Stimulated activated CD8-positive, alpha-beta memory T cell treated with anti-CD3 and anti-CD28 coated beads, Interleukin-12 subunit alpha, Interleukin-12 subunit beta, amount 100 ng/mL, for 1 hour (primary cell): ENCODE results near the gene PRPF31.

Source experiments
- DNase-seq: peaks from one replicate; pipeline ENCODE4 v3.0.0-alpha.2; 2020; ENCODE audit warnings: low read depth

The PRPF31 gene

DNA sequence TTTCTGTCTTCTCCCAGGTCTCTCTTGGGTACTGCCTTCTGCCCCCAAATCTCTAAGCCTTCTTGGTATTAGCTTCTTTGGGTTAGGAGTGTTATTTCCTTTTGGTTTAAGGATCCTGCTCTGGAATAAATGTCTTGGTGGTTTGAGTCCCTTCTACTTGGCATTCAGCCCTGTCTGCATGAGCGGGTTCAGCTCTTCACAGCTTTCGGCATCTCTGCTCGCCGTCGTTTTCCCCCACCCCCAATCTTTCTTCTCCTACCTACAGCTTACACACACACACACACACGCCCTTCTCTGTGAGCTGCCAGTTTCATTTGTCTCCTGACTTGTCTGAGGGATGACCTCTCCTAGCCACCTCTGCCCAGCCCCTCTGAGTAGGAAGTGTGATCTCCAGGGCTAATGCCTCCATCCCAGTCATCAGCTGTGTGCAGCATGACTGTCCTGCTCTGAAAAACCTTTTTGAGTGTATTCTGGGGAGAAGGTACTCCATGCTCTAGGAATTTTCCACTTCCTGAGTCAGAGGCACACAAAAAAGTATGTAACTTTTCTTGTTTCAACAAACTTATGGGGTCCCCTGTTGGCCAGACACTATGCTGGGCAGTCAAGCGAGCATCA lies 26.7 kb downstream of the PRPF31 start:
- DNase-seq, result no peak

DNA sequence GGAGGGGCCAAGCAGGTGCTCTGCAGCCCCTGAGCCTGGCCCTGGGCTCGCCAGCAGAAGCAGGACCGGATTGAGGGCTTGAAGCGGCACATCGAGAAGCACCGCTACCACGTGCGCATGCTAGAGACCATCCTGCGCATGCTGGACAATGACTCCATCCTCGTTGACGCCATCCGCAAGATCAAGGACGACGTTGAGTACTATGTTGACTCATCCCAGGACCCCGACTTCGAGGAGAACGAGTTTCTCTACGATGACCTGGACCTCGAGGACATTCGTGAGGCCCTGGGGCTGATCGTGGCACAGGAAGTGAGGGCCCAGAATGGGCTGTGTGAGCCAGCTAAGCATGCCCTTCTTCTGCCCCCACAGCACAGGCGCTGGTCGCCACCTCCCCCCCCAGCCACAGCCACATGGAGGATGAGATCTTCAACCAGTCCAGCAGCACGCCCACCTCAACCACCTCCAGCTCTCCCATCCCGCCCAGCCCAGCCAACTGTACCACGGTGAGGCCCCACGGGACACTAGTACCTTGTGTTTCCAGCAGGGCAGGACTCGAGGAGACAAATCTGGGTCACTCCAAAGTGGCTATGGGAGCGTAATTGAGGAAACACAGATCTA lies 30.1 kb downstream of the PRPF31 start:
- DNase-seq, result no peak

DNA sequence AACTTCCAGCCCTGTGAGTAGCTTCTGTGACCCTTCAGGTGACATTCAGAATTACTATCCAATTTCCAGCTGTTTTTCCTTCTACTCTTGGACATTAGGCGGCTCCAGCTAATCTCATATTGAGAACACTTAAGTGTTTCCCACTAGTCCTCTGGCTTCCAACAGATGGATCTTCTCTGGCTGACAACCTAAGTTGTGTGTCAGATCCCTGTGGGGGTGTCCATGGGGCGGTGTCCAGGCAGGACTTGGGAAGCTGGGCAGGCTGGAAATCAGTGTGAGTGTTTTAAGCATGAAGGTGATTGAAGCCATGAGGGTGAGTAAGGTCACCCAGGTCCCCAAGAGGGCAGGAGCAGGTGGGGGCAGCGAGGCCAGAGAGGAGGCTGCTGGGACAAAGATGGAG lies 32.1 kb downstream of the PRPF31 start:
- no peak for DNase-seq

DNA sequence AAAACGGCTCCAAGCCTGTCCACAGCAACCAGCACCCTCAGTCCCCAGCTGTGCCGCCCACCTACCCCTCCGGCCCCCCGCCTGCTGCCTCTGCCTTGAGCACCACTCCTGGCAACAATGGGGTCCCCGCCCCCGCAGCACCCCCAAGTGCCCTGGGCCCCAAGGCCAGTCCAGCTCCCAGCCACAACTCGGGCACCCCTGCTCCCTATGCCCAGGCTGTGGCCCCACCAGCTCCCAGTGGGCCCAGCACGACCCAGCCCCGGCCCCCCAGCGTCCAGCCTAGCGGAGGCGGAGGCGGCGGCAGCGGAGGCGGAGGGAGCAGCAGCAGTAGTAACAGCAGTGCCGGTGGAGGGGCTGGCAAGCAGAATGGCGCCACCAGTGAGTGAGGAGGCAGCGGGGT lies 32.6 kb downstream of the PRPF31 start:
- no peak for DNase-seq

DNA sequence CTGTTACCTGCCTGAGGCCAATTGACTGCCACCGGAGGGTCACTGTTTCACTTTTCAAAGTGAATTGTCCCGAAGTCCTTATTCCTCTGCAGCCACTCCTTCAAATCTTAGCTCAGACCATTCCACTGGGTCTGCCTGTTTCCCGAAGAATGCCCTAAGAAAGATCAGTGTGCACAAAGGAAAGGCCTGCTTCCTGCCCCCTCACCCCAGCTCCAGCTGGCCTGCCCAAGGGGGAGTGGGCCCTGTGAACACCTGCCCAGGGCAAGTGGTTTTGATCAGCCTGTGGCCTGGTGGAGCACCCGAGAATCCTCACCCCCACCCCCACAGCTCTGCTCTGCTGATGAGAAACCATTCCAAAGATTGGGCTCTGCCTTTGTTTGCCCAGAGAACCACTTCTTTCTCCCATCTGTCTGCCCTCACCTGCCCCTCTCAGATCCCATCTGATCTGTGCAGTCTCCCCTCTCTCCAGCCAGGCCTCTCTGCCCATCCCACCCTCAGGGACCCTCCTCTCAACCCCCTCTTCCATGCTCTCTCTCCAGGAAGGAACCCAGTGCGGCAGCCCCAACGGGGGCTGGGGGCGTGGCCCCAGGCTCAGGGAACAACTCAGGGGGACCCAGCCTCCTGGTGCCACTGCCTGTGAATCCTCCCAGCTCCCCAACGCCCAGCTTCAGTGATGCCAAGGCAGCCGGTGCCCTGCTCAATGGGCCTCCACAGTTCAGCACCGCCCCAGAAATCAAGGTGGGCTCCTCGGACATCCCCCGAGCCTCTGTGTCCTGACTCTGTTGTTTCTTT lies 33.7 kb downstream of the PRPF31 start:
- no peak for DNase-seq

DNA sequence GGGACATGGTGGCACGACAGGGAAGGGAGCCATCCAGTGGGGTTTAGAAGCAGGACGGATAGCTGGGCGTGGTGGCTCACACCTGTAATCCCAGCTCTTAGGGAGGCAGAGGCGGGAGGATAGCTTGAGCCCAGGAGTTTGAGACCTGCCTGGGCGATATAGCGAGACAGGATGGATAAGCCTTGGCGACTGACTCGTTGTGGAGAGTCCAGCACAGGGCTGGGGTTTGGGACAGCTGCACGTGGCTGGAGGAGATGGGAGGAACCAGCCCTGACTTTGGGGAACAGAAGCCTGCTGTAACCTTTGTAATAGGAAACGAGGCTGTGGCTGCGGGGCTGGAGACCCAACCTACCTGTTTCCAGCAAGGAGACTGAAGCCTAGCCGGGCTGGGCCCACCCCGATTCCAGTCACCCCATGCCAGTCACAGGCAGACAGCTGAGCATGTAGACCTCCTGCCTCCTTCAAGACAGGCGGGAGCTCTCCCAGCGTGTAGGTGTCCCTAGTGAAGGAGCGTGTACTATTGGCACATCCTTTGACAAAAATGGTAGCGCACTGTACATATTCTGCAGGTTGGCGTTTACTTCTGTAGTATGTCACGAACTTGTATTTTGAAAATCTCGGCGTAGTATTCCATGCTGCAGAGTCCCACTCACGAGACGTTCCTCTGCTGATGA lies 35.9 kb downstream of the PRPF31 start:
- DNase-seq, result no peak

DNA sequence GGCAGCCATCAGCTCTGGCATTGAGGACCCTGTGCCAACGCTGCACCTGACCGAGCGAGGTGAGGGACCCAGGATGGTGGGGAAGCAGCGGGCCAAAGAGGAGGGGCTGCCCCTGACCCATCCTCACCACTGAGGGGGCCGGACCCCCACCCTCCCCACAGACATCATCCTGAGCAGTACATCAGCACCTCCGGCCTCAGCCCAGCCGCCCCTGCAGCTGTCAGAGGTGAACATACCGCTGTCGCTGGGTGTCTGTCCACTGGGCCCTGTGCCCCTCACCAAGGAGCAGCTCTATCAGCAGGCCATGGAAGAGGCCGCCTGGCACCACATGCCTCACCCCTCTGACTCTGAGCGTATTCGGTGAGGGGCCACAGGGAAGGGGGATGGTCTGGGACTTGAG lies 36.7 kb downstream of the PRPF31 start:
- DNase-seq, result no peak

DNA sequence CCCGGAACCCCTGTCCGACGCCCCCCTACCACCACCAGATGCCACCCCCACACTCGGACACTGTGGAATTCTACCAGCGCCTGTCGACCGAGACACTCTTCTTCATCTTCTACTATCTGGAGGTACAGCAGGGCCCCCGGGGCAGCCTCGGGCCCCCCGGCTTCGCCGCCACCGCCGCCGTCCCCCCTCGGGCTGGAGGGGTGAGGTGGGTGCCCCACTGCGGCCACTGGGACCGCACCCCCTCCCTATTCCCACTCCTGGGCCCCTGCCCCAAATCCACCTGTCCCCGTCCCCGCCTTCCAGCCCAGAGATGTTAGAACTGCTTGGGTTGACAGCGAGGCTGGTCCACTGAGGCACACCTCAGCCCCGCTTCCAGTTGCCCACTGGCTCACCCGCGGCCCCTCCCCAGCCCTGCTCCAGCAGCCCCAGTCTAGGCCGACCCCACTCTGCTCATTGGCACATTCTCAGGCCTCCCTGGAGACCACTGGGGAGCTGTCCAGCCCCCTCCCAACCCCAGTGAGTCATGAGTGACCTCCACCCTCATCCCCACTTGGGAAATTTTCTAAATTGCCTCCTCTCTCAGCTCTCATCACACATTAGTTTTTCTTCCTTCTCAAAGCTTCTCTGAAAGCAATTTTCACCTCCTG lies 37.4 kb downstream of the PRPF31 start:
- no peak for DNase-seq

DNA sequence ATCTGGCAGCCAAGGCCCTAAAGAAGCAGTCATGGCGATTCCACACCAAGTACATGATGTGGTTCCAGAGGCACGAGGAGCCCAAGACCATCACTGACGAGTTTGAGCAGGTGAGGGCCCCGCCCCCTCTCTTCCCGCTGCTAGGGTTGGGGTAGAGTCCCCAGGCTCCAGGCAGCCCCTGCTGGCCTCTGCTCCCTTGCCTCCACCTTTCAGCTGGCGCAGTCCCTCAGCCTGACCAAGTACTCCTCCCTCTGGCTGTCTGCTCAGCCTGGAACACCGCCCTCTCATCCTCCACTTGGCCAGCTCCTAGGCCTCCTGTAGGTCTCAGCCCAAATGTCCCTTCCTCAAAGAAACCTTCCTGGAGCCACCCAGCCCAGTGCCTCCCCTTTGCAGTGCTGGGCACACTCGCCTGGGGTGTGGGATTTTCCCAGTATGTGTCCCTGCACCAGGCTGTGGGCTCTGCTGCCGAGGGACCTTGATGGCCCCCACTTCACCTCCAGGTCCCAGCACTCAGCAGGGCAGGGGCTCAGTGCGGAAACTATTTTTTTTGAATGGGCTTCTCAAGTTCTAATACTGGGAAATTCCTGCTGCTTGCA lies 38.3 kb downstream of the PRPF31 start:
- DNase-seq, result no peak

DNA sequence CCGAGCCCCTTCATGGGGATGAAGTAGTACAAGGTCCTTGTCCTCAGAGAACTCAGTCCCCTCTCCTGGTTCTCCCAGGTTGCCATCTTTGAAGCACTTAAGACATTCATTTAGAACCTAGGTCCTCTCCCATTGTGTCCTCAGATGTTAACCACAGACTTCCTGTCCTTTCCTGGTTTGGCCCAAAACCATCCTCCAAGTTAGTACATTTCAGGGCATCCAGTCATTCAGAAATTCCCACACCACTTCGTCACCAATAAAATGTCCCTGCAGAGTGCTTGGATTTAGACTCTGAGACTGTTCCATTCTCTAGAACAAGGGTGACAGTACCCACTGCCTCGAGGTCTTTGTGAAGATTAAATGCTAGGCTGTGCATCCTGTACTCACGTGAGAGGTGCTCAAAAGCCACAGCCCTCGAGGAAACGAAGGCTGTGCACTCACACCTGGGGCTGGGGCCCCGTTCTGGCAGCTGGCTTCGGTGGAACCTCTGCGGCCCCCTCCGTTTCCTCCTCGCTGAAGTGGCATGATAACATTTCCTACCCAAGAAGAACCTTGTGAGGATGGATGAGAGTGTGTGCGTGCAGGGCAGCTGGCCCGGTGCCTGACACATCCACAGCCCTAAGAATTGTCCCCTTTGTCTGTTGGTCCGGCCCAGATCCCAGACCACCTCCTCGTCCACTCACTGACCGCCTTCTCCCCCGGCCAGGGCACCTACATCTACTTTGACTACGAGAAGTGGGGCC lies 39.2 kb downstream of the PRPF31 start:
- no peak for DNase-seq

DNA sequence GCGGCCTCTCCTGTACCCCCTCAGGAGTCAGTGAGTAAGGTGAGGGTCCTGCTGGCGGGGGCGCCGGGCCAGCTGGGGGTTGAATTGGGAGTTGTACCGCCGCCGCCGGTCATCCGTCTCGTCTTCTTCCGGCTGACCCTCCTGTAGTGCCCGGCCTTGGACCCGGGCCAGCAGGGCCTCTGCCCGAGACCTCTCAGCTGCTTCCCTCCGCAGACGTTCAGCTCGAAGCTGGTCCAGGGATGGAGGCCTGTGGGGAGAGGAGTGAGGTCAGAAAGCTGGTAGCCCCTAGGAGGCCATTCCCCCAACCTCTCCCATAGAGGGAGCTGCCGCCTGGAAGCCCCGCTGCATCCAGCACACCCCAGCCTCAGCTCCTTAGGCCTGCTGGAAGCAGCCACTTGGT lies 40.1 kb downstream of the PRPF31 start:
- DNase-seq, result no peak

DNA sequence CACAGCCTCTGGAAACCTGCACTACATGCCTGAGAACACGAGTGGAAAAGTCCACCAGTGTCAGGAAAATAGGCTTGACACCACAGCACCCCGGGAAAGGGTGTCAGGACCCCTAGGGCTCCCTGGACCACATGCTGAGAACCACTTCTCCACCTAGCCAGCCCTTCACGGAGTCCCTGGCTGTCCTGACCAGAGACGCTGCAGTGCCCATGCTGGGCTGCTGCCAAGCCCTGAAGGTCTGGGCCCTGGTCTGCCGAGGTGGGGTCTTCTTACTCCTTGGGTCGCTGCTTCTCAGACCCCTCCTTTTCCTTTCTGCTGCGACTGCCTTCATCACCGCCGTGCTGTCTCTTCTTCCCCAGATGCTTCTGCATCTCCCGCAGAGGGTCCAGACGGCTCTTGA lies 40.9 kb downstream of the PRPF31 start:
- no peak for DNase-seq

DNA sequence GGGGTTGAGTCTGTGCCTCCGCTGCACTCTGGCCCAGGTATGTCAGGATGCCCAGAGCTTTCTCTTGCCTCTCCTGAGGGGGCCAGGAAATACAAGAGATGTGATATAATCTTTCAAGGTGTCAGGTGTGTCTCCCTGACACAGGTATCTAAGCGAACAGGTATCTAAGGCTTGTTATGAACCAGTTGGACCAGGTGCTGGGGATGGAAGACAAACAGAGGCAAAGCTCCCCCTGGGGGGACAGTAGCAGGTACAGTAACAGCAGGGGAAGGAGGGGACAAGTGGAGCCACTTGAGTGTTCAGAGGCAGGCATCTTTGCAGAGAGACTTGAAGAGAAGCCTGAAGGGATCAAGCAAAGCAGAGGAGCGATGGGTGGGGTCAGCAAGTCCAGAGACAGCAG lies 41.4 kb downstream of the PRPF31 start:
- DNase-seq, result no peak

DNA sequence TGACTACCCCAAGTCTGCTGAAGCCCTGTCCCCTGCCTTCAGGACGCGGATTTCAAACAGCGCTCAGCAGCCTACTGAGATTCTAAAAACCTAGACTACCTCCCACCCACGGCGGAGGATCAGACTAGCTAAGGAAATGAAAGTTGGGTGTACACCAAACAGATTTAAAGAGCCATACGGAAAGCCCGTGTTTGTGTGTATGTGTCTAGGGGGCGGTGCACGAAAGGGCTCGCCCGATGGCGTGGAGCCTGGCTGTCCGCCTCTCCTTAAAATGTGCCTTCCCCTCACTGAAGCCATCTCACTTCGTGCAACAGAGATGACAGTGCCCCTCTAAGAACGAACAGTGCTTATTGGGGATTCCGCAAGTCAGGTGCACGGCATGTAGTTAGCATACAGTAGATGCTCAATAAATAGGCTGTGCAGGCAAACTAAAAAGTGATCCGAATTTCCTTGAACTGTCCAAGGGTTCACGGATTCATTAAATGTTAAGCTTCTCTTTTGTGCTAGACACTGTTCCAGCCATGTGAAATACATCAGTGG lies 43.3 kb downstream of the PRPF31 start:
- no peak for DNase-seq

DNA sequence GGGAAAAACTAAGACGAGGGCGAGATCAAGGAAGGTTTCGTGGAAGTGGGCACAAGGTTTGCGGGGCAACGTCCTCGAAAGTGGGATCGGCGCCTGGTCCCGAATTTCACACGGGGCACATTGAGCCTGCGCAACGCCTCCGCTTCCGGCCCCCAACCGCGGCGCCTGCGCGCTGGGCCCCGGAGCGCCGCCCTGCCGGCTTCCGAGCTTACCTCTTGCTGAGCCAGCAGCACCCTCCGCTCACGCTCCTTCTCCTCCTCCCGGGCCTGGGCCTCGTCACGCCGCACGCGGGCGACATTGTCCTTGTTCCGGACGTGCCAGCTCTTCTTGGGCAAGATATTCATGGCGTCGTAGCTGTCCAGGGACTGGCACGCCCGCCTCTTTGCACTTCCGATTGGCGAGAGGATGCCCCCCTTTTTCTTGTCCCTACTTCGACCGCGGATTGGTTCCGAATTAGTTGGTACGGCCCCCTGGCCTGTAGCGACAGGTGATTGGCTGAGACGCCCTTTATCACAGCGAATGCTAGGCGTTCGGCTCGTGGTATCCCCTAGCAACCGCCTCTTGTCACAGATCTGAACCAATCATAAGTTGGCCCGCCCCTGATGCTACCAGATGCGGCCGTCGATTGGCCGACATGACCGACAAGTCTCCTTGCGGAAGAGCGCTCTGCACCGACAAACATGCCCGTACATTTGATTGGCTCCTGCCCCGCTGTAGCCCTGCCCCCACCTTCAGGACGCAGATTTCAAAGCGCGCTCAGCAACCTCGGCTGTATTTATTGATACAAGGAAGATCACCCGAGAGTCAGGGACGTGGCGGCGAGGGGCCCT lies 44.0 kb downstream of the PRPF31 start, which contains the start of gene LENG1:
TSS of gene LENG1 (minus strand) at position 370 of the 830 bp plus-strand sequence. CDS start at position 344, 26 bp downstream.
- DNase-seq, result peak; percentile 98

DNA sequence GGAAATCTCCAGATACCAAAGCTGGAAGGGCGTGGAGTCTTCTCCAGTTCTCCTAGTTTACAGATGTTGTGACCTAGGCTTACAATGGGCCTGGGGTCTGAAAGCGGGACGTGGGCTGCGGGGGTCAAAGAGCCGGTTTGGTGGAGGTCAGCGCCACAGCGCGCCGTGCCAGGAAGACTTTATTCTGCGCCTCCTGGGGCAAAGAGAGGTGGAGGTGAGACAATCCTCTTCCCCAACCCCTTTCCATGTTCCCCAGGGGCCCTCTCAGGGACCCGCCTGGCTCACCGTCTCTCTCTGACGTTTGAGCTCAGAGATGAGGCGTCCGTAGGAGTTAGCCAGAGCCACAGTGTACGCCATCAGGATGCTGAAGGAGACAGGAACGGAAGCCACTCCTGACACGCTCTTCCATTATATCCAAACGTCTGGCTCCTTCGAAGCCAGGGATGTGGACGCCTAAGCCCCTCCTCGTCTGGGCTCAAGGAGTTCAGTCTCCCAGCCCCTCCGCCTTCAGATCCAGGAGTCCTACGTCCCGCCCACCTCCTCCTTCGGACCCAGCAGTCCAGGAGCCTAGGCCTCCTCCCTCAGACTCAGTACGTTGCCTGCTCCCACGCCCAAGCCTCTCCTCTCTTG lies 44.7 kb downstream of the PRPF31 start:
- DNase-seq, result no peak

DNA sequence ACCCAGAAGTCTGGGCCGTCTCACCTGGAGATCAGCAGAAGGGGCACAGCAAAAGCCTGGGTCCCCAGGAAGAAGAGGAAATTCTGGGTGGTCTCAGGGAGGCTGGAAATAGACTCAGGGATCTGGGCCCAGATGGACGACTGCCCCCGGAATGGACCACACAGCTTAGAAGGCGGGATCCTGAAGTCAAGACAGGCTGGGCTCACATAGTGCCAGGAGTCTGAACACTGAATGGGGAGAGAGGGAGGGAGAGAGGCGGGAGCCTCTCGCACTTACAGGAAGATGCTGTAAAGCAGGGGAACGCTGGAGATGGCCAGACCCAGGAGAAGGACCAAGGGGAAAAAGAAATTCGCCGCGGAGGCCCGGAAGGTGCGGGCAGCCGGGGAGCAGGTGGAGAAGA lies 45.3 kb downstream of the PRPF31 start:
- no peak for DNase-seq

DNA sequence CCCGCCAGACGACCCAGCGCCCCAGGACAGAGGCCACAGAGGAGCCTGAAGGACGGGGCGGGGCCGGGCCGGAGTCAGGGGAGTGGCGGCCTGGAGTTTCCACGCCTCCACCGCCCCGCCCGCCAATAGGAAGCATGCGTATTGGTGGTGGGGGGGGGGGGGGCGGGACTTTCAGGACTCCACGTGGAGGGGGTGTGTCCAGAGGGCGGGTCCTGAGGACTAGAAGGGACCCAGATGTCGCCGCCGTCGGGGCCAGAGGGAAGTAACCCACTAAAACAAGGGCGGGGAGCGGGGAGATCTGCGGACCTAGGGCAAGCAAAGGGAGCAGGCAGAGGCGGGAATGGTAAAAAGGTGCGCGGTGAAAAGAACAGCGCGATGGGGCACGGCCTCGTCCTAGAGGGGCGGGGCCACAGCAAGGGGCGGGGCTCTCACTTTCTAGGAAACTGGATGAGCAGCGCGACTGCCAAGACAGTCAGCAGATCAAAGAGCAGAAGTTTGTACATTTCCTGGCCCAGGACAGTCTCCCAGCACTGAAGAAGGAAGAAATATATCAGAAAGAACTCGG lies 46.8 kb downstream of the PRPF31 start:
- peak; percentile 61 for DNase-seq

DNA sequence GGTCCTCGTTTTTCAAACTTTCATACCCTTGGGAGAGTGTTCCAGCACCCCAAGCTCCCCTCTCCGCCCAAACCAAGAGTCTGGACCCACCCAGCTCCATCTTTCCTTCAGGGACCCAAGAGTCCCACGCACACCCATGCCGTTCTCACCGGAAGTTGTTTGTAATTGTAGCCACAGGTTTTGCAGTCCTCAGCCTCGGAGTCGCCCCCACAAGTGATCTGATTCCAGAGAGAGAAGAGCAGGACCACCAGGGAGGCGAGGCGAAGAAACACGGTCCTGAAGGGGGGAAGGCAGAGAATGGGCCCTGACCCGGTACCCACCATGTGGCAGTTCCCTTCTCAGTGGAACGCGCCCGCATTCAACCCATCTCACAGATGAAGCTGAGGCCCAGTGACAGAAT lies 47.3 kb downstream of the PRPF31 start:
- DNase-seq, result no peak
